ENCODE results near the gene TM4SF1.
"Not testable (repeated sequence)": the region's sequence is repeated elsewhere in the genome, so short reads cannot be mapped to it uniquely, and the experiment has no call there.

TM4SF1 gene

DNA sequence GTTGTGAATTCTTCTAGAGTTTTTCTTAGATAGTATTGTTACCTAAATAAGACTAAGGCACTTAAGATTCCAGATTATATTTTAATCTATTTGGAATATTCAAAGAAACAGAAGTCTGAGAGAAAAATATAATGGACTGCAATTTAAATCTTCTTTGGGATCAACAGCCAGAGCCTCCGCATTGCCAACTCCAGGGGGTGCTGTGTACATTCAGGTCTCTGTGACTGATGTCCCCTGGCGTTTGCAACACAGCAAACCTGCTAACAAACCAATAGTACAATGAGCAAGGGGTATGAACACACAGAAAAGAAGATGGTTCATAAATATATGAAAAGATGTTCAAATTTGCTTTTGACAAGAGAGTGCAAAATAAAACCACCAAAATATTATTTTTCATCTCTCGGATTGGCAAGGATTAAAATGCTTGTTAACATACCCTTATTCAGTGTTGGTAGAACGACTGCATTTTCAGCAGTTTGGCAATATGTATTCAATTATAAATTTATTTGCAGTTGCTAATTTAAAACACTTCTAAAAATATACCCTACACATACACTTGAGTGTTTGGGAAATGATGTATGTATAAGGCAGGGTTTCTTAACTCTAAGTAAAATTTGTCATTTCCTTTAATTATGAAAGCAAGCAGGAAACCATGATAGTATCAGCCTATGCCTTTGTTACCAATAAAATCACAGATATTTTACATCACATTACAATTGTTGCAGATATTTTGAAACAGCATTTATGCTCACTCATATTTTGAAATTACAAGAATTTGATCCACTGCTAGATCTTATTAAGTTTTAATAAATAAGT lies 16.1 kb upstream of the TM4SF1 start:
- DNase-seq, result no peak

DNA sequence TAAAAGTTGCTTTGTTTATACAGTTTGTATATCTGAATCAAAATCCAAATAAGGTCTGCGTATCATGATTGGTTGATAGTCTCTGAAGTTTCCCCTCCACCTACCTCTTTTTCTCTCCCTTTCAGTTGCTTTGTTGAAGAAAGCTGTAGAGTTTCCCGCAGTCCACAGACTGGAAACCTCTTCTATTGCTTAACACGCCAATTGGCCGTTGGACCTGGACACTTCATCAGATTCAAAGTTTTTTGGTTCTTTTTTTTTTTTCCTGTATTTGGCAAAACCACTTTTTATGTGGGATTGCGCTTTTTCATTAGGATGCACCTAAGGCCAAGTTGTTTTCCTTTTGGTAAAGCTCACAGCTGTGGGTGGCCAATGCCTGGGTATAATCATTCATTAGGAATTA lies 14.5 kb upstream of the TM4SF1 start:
- DNase-seq, result no peak

DNA sequence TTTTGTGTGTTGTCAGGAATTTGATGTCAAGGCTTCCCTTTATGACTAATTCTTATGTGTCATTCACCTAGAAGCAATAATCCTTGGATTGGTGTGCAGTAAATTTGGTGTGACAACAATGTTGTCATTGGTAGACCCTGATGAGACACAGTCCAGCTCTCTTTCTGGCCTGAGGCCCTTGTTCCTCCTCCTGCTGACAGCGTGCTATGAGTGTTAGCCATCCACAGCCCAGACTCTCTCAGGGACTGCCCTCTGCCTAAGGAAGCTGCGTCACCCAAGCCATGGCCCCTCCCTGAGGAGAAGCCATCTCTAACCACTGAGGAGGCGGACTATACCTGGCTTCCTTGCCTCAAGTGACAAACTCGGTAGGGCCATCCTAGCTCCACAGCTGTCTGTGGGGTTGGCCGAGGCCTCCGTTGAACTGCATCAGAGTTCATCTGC lies 13.3 kb upstream of the TM4SF1 start:
- DNase-seq, result no peak

DNA sequence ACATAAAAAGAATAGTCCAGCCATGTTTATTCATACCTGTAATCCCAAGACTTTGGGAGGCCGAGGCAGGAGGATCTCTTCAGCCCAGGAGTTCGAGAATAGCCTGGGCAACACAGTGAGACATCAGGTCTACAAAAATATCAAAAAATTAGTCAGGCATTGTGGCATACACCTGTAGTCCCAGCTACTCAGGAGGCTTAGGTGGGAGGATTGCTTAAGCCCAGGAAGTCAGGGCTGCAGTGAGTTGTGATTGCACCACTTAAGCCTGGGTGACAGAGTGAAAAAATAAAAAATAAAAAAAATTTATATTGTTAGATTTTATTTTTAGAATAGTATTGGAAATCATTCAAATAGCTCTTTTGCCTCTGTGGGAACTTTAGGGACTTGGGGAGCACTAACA lies 12.8 kb upstream of the TM4SF1 start:
- no peak for DNase-seq

- DNase-seq, result no peak
These were observed 11.3 kb upstream of the TM4SF1 start for GRCh38 chr3:149388531-149389417.

DNA sequence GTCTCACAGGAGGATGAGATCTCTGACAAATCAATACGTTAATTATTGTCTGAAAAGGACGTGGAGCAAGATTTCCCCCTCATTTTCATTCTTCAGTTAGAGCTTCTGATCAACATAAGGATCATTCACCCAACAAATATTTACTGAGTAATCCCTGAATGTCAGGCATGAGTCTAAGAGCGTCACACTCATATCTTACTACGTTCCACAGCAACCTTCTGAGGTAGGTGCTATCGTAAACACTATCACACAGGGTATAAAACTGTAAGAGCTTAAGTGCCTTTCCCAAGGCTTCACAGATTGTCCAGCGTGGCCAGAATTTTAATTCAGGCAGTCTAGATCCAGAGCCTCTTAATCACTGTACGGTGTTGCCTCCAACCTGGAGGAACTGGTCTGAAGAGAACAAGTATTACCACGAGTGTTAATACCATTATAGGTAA lies 10.6 kb upstream of the TM4SF1 start:
- no peak for DNase-seq

GRCh38 chr3:149386299-149386606 lies 8.8 kb upstream of the TM4SF1 start:
- DNase-seq, result no peak

DNA sequence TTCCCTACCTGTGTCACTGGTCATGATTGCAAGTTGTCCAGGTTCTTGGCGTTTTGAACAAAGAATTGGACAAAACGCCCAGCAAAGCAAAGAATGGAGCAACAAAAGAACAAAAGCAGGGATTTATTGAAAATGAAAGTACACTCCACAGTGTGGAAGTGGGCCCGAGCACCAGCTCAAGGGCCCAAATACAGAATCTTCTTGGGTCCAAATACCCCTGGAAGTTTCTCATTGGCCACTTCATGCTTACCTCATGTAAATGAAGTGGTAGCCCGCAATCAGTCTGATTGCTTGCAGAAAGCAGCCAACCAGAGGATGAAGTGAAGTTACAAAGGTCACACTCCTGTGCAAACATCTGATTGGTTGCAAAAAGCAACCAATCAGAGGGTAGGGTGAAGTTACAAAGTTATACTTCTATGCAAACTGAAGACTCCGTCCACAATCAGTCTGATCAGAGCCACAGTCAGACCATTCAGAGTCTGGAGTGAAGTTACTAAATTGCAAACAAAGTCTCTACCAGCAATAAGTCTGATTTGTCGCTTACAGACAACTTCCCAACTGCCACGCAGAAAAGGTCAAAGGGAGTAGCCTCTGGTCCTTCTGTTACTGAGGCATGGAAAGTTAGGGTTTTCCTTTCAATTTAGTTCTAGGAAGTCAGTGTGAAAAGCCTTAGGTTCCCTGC lies 8.3 kb upstream of the TM4SF1 start:
- no peak for DNase-seq

GRCh38 chr3:149384911-149385321 lies 7.5 kb upstream of the TM4SF1 start:
- no peak for DNase-seq

- no peak for DNase-seq
These were observed 6.7 kb upstream of the TM4SF1 start for GRCh38 chr3:149384167-149384566.

DNA sequence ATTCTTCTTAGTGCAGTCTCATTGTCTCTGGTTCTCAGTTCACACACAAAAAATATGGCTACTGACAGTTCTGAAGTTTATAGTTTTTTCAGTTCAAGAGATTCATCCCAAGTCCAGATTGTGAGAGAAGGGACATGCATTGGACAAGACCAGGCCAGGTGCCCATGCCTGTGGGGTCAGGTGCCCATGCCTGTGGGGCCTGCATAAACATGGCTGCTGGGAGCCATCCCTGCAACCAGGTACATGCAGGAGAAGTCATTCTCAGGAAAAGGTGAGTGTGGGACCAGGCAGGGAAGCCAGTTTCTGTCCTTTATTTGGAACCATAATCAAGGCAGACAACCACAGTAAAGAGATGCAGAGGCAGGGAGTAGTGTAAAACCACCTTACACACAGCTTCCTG lies 6.3 kb upstream of the TM4SF1 start:
- no peak for DNase-seq

DNA sequence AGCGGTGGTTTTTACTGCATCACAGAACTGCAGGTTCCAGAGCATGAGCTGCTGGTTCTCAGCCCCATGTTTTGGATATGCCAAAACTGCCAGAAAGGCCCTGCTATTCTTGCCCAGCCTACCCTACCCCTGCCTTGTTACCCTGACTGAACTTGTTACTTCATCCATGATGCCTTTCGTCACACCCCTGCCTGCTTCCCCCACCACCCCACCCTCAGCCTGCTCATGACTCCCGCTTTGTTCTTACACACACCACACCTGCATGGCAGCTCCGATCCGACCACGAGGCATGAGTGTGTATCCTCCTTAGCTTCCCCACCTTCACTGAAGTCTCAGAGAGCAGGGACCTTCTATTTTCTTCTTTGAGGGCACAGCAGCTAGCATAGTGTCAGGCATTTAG lies 5.1 kb upstream of the TM4SF1 start:
- no peak for DNase-seq

GRCh38 chr3:149382101-149382467 lies 4.6 kb upstream of the TM4SF1 start:
- no peak for DNase-seq

DNA sequence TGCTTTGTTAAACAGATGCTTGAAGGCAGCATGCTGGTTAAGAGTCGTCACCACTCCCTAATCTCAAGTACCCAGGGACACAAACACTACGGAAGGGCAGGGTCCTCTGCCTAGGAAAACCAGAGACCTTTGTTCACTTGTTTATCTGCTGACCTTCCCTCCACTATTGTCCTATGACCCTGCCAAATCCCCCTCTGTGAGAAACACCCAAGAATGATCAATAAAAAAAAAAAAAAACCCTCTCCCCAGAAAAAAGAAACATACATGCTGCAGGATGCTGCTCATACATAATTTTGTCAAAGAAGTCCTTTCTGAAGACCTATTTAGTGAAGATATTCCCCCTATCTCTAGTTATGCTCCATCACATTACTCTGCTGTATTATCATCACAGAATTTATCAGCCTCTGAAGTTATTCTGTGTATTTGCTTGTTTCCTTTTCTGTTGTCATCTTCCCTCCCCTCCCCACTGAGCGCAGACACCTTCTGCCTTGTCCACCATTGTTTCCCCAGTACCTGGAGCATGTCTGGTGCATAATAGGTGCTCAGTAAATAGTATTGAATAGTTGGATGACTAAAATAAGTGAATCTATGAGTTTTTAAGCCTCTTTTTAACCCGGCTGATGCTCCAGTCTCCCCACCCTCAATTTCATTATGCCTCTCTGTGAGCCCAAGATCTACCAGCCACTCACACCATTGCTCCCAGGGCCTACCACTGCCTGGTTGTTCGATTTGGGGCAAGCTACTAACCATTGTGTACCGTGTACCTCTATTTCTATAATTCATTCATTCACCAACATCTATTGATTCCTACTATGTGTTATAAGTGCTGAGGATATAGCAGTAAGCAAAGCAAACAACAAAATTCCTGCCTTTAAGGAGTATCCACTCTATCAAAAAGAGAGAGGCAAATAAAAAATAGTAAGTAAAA lies 4.0 kb upstream of the TM4SF1 start:
- no peak for DNase-seq

DNA sequence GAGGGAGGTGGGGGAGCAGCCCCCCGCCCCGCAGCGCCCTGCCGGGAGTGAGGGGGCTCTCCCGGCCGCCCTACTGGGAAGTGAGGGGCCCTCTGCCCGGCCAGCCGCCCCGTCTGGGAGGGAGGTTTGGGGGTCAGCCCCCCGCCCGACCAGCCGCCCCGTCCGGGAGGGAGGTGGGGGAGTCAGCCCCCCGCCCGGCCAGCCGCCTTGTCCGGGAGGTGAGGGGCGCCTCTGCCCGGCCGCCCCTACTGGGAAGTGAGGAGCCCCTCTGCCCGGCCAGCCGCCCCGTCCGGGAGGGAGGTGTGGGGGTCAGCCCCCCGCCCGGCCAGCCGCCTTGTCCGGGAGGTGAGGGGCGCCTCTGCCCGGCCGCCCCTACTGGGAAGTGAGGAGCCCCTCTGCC lies 2.8 kb upstream of the TM4SF1 start:
- not testable (repeated sequence) for DNase-seq

DNA sequence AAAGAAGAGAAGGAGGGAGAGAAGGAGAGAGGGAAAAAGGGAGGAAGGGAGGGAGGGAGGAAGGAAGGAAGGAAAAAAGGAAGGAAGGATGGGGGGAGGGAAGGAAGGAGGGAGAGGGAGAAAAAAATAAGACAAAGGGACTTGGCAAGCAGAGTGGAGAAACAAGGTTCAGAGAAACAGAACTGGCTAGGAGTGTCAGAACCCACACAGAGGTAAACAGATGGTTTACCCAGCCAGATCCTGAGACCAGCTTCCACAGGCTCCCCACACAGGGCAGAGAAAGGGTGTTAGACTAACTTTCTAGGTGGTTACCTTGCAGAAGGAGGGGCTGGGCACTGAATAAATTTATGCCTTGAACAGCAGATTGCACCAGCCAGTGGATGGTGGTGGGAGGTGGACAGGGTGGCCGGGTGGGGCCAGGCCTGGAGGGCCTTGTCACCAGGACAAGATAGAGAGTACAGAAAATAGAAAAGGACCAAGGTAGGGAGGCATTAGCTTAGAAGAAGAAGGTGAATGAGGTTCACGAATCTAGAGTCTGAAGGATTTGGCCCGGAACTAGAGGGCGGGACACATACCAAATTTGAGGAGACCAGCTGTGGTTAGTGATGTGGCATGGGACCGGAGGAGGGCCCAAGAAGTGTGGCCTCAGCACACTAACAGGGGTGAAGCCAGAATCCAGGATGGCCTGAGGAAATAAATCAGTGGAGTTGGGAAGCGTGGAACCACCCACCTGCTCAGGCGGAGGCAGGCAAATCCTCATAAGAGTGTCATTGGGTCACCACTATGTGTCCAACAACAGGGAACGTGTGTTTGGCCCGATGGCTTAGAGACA lies 1.2 kb upstream of the TM4SF1 start:
- no peak for DNase-seq

GRCh38 chr3:149376718-149377407 lies 586 bp downstream of the TM4SF1 start:
- DNase-seq, result no peak

- no peak for DNase-seq
These were observed 1.8 kb downstream of the TM4SF1 start for GRCh38 chr3:149375501-149376196.

- DNase-seq, result no peak
These were observed 2.5 kb downstream of the TM4SF1 start for GRCh38 chr3:149374793-149375500.

DNA sequence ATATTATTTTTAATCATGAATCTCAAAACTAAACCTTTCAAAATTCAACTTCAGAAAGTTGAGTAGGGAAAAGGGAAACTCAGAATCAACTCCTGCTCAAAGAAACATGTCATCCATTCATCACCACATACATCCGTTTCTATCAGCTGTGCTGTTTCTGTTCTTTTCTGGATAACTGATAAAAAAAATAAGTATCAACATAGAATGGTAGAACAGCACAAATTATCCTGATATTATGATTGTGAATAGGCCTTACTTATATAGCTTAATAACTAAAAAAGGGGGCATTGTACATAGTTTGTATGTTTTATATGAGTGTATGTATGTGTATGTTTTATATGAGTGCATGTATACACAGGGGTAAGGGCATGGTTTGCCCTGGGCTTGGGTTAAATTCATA lies 3.1 kb downstream of the TM4SF1 start:
- DNase-seq, result no peak

Data from effector CD4-positive, alpha-beta T cell (primary cell).